ENCODE measurements around the gene LYSET. TPM values are rescaled to one million over a fixed set of nuclear protein-coding genes. Genes with fewer than 3 reads are reported as not detected.
"Not testable (repeated sequence)": the region's sequence is repeated elsewhere in the genome, so short reads cannot be mapped to it uniquely, and the experiment has no call there.

LYSET gene
- total RNA-seq, 6 experiments from 2014 or later: 4.0 to 11.0 (median 7.7) TPM

DNA sequence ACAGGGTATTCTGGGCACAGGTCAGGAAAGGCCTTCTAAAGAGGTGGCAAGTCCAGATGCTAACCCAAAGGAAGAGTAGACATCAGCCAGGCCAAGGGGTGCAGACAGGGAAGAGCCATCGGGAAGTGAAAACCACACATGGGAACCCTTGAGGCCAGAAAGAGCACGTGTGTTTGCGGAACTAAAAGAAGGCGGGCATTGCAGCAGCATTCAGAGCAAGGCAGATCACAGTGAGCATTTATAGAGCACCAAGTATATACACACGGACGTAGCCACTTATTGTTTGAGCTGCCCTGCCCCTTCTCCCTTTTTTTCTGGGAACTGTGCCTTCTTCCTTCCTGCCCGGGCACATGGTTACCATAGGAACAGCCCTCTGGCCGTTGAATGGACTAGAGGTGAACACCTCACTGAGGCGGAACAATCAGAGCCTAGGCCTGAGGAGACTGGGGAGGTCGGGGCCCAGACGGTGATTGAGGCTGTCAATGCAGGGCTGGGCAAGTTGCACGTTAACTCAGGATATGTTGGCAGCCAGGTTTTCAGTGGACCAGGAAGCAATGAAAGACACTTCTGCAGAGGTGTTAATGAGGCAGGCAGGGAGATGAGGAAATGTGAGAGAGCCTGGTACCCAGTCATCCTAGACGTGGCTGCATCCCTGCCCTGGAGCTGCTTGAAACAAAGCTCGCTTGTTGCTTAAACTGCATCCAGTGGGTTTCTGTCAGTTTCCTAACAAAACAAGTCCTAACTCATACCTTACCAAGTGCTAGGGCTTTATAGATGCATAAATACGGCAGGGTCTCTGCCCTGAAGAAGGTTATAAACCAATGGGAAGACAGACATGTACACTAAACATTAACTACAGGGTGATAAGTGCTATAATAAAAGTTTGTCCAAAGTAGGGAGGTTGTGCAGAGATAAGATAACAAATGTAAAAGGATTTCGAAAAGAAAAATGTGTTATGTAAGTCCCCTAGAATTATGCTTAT, 34.6 kb upstream of the LYSET start:
- WGBS (ENCODE audit: insufficient coverage, low coverage, low lambda C conversion rate, missing lambda C conversion rate): 27% methylated on average over 10 of the region's 16 CpGs
- peaks cover 0 to 13% (median 6%) of the 10 kb centered on the region in 4 donors for H3K4me1 ChIP-seq
- peak overlapping the region in 1 of 3 donors; percentile 8 for H3K4me3 ChIP-seq
- DNase-seq: peak; percentile 51 to 69 (median 62)
- peak overlapping the region; percentile 14 to 89 (median 82) for H3K27ac ChIP-seq
- H3K36me3 ChIP-seq: no peaks in the 10 kb centered on the region
- H3K27me3 ChIP-seq: no peaks in the 10 kb centered on the region
- intact Hi-C loops (cut with DNase I): no loop called here
- peak; percentile 75 to 87 (median 76) for ATAC-seq
- TF ChIP-seq POLR2A (IDR thresholded peaks at IDR 0.05): no peak
- TF ChIP-seq, protein P1, sequence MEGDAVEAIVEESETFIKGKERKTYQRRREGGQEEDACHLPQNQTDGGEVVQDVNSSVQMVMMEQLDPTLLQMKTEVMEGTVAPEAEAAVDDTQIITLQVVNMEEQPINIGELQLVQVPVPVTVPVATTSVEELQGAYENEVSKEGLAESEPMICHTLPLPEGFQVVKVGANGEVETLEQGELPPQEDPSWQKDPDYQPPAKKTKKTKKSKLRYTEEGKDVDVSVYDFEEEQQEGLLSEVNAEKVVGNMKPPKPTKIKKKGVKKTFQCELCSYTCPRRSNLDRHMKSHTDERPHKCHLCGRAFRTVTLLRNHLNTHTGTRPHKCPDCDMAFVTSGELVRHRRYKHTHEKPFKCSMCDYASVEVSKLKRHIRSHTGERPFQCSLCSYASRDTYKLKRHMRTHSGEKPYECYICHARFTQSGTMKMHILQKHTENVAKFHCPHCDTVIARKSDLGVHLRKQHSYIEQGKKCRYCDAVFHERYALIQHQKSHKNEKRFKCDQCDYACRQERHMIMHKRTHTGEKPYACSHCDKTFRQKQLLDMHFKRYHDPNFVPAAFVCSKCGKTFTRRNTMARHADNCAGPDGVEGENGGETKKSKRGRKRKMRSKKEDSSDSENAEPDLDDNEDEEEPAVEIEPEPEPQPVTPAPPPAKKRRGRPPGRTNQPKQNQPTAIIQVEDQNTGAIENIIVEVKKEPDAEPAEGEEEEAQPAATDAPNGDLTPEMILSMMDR (IDR thresholded peaks at IDR 0.05): no peak
- H3K9me3 ChIP-seq: no peaks in the 10 kb centered on the region

DNA sequence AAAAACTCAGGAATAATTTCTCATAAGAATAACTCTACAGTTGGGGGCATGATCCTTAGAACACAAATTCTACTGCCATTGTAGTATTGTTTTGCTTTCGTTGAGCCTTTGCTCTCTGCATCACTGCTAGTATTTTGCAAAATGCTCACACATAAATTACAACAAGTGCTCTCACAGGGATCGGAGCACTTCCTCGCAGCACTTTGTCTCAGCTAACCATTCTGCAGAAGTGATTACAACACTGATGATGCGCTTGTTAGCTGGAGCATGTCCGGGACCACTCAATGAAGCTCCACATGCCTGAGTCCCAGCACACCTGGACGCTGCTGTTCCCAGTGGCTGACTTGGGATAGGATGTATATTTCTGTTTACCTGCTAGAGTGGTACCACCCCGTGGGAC, 32.0 kb upstream of the LYSET start:
- Histone ChIP-seq H3K9me3 (no peaks in the 10 kb centered on the region), H3K36me3 (no peaks in the 10 kb centered on the region), H3K4me1 (peaks cover 0 to 13% (median 6%) of the 10 kb centered on the region in 4 donors), H3K4me3 (no peak overlapping the region), H3K27ac (no peak overlapping the region), H3K27me3 (no peaks in the 10 kb centered on the region)
- DNase-seq (peak in 1 of 3 donors; percentile 17), ATAC-seq (no peak)
- intact Hi-C loops (cut with DNase I): no loop called here
- 92% methylated on average over 5 of the region's 7 CpGs for WGBS (ENCODE audit: insufficient coverage, low coverage, low lambda C conversion rate, missing lambda C conversion rate)
- no peak for TF ChIP-seq POLR2A (IDR thresholded peaks at IDR 0.05)
- TF ChIP-seq, protein P1 (IDR thresholded peaks at IDR 0.05): no peak

DNA sequence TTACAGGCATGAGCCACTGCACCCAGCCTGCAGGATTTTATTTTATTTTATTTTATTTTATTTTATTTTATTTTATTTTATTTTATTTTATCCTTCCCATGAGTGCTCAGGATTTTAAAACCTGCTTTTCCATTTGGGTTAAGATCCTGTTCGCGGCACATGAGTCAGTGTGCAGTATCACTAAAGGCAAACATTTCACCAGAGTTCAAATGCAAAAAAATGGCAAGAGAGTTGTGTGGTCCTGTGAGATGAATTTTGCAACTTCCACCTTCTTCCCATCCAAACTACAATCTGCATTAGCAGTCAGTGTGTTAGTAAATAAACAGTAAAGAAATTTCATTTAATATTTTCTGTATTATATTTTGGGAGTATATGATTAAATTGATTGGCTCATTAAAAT, 29.4 kb upstream of the LYSET start:
- Histone ChIP-seq H3K4me1 (peaks cover 0 to 7% (median under 1%) of the 10 kb centered on the region in 4 donors), H3K27me3 (no peaks in the 10 kb centered on the region), H3K36me3 (no peaks in the 10 kb centered on the region), H3K4me3 (no peak overlapping the region), H3K27ac (no peak overlapping the region), H3K9me3 (no peaks in the 10 kb centered on the region)
- ATAC-seq: peak in 1 of 4 donors; percentile 19
- 21% methylated on average over 2 of the region's 2 CpGs for WGBS (ENCODE audit: insufficient coverage, low coverage, low lambda C conversion rate, missing lambda C conversion rate)
- intact Hi-C loops (cut with DNase I): no loop called here
- no peak for TF ChIP-seq POLR2A (IDR thresholded peaks at IDR 0.05)
- no peak for DNase-seq

- no peak for TF ChIP-seq POLR2A (IDR thresholded peaks at IDR 0.05)
- TF ChIP-seq, protein P1 (IDR thresholded peaks at IDR 0.05): no peak
- Histone ChIP-seq H3K4me1 (no peaks in the 10 kb centered on the region), H3K9me3 (no peaks in the 10 kb centered on the region), H3K27ac (no peak overlapping the region), H3K36me3 (no peaks in the 10 kb centered on the region), H3K4me3 (no peak overlapping the region), H3K27me3 (no peaks in the 10 kb centered on the region)
- intact Hi-C loops (cut with DNase I): no loop called here
- WGBS (ENCODE audit: insufficient coverage, low coverage, low lambda C conversion rate, missing lambda C conversion rate): 72% methylated on average over 5 of the region's 8 CpGs
- DNase-seq (peak in 1 of 3 donors; percentile 26), ATAC-seq (no peak)
Observed at GRCh38 chr14:93156693-93157369, 28.3 kb upstream of the LYSET start.

GRCh38 chr14:93158349-93158748, 26.8 kb upstream of the LYSET start:
- H3K4me1 ChIP-seq; H3K9me3 ChIP-seq; H3K27me3 ChIP-seq; H3K36me3 ChIP-seq; ATAC-seq; intact Hi-C loops (cut with DNase I); H3K27ac ChIP-seq; H3K4me3 ChIP-seq: not testable (repeated sequence)
- 84% methylated on average over 7 of the region's 7 CpGs for WGBS (ENCODE audit: insufficient coverage, low coverage, low lambda C conversion rate, missing lambda C conversion rate)
- DNase-seq: peak in 1 of 3 donors; percentile 16

DNA sequence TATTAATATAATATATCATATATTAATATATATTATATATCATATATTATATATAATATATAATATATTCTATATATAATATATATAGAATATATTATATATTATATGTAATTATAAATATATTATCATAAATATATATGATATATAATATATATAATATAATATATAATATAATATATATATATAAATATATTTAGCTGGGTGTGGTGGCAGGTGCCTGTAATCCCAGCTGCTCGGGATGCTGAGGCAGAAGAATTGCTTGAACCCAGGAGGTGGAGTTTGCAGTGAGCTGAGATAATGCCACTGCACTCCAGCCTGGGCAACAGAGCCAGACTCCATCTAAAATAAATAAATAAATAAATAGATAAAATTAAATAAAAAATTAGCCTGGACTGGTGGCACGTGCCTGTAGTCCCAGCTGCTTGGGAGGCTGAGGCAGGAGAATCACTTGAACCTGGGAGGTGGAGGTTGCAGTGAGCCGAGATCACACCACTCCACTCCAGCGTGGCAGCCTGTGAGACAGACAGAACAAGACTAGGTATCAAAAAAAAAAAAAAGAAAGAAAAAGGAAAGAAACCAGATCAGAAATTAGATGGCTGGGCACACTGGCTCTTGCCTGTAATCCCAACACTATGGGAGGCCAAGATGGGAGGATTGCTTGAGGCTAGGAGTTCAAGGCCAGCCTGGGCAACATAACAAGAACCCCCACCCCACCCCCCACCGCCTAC, 25.3 kb upstream of the LYSET start:
- H3K4me3 ChIP-seq; H3K27ac ChIP-seq; H3K4me1 ChIP-seq; H3K9me3 ChIP-seq; intact Hi-C loops (cut with DNase I); H3K27me3 ChIP-seq; H3K36me3 ChIP-seq: not testable (repeated sequence)
- WGBS (ENCODE audit: insufficient coverage, low coverage, low lambda C conversion rate, missing lambda C conversion rate): 32% methylated on average over 5 of the region's 5 CpGs
- DNase-seq: peak in 1 of 3 donors; percentile 12
- ATAC-seq: peak in 3 of 4 donors; percentile 19 to 53 (median 30)

Measured in right lobe of liver (tissue), 6 donors.